ENCODE measurements around the gene SLAIN1. TPM values are rescaled to one million over a fixed set of nuclear protein-coding genes. Genes with fewer than 3 reads are reported as not detected.
"Not testable (repeated sequence)": the region's sequence is repeated elsewhere in the genome, so short reads cannot be mapped to it uniquely, and the experiment has no call there.

SLAIN1 gene
- total RNA-seq (2014; rRNA removed; shearing (Covaris generic)): not detected in 2 replicates

DNA sequence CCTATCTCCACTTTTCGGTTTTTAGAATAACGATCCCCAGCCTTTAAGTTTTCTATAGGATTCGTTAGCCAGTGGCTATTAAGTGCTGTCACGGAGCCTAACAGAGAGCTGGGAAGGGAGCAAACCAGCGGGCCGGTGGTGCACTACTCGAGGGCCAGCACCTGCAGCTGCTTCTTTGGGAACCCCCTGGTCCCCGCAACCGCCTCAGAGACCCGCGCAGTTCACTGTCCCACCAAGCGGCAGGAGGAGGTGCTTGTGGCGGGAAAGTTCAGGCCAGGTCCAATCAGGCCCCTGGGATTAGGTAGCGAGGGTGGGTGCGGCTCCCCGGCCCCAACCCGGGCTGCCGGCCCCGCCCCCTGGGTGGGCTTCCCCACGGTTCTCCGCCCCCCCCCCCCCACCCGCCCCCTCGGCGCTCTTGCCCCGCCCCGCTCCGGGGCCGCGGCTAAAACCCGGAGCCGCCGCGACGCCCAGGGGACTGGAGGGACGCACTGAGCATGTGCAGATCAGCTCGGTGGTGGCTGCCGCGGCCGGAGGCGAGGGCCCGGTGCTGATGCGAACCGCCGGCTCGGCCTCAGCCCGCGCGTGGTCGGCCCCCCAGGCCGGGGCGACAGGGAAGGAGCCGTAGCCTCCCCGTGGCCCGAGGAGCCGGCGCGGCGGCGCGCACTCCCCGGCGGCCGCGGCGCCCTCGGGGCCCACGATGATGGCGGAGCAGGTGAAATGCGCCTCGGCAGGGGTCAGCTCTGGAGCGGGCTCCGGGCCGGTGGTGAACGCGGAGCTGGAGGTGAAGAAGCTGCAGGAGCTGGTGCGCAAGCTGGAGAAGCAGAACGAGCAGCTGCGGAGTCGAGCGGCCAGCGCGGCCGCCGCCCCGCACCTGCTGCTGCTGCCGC, at the start of gene SLAIN1:
TSS of gene SLAIN1 (plus strand) at position 471 of the 887 bp plus-strand sequence. CDS start at position 698, 227 bp downstream.
- no peak for DNase-seq (ENCODE audit: low spot score)

- DNase-seq (ENCODE audit: low spot score): no peak
Measured at GRCh38 chr13:77650409-77650808, 47.1 kb upstream of the SLAIN1 start.

DNA sequence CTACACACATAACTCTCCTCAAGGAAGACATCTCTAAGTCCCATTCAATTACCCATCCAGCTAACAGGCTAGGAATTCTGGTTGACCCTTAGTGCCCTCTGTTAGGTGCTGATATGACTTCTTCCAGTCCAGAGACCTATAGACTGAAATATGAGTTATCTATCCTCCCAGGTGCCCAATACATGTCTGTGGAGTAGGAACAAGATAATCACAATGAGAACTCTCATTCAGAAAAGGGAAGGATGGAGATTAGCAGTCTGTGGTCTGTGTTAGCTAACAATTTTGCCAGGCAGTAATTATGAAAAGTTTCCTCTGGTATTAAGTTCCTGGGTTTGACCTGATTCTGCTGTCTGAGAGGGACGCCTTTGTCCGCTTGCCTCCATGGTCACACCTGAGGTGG, 44.2 kb upstream of the SLAIN1 start:
- no peak for DNase-seq (ENCODE audit: low spot score)

DNA sequence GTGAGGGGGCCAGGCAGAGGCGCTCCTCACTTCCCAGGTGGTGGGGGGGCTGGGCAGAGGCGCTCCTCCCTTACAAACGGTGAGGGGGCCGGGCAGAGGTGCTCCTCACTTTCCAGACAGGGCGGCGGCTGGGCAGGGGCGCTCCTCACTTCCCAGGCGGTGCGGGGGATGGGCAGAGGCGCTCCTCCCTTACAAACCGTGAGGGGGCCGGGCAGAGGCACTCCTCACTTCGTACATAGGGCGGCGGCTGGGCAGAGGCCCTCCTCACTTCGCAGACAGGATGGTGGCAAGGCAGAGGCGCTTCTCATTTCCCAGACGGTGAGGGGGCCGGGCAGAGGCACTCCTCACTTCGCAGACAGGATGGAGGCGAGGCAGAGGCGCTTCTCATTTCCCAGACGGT, 37.5 kb upstream of the SLAIN1 start:
- not testable (repeated sequence) for DNase-seq (ENCODE audit: low spot score)

DNA sequence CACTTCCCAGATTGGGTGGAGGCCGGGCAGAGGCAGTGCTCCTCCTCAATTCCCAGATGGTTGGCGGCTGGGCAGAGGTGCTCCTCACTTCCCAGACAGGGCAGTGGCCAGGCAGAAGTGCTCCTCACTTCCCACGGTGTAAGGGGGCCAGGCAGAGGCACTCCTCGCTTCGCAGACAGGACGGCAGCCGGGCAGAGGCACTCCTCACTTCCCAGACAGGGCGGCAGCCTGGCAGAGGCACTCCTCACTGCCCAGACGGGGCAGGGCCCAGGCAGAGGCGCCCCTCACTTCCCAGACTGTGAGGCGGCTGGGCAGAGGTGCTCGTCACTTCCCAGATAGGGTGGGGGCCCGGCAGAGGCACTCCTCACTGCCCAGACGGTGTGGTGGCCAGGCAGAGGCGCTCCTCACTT, 36.6 kb upstream of the SLAIN1 start:
- DNase-seq (ENCODE audit: low spot score): no peak

- DNase-seq (ENCODE audit: low spot score): not testable (repeated sequence)
Measured at GRCh38 chr13:77662301-77662700, 35.2 kb upstream of the SLAIN1 start.

- DNase-seq (ENCODE audit: low spot score): not testable (repeated sequence)
Measured at GRCh38 chr13:77662831-77663230, 34.7 kb upstream of the SLAIN1 start.

GRCh38 chr13:77674852-77675251, 22.6 kb upstream of the SLAIN1 start:
- no peak for DNase-seq (ENCODE audit: low spot score)

DNA sequence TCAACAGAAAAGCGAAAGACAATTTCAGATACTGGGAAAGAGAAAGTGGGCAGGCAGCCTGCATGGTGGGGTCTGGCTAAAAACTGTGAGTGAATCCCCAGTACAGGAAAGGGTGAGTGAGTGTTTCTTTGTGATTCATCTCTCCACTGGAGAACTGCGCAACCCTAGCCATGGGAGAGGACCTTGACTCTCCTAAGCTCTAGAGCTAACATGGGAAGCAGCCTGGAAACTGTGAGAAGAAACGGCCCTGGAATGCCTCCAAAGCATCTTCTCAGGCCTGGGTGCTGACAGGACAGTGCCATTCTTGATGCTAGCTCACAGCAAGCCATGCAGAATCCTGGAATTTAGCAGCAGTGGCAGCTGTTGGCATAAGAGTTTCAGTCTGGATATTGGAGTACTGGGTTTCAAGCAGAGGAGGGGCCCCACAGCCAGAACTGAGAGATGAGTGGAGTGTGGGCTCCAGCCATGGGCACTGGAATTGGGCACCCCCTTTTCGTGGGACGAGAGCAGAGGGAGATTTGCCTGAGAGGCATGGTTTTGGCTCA, 18.7 kb upstream of the SLAIN1 start:
- DNase-seq (ENCODE audit: low spot score): no peak

DNA sequence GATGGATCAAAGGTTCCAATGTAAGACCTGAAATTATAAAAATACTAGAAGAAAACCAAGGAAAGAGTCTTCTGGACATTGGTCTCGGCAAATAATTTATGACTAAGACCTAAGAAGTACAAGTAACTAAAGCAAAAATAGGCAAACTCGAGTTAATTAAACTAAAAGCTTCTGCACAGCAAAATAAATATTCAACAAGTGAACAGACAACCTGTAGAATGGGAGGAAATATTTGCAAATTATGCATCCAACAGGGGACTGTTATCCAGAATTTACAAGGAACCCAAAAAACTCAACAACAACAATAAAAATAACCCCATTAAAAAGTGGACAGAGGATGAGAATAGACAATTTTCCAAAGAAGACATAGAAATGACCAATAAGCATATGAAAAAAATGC, 9.7 kb upstream of the SLAIN1 start:
- DNase-seq (ENCODE audit: low spot score): no peak

DNA sequence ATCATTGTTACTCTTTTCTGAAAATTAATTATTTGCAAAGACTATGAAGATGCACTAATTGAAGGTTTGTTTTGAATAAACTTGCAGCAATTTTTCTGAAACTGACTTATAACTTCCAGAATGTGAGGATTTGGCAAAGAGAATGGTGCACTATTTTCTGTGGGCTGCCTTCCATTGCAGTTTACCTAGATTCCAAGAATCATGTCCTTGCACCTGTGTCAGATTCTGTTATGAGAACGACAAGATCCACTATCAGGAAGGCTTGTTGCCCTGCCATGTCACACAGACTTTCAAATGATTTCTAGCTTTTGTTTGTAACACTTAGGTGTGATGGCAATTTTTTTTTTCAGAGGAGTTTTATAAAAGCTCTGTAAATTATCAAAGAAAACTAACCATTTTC, 5.6 kb upstream of the SLAIN1 start:
- no peak for DNase-seq (ENCODE audit: low spot score)

- DNase-seq (ENCODE audit: low spot score): no peak
Measured at GRCh38 chr13:77692746-77693448, 4.6 kb upstream of the SLAIN1 start.

DNA sequence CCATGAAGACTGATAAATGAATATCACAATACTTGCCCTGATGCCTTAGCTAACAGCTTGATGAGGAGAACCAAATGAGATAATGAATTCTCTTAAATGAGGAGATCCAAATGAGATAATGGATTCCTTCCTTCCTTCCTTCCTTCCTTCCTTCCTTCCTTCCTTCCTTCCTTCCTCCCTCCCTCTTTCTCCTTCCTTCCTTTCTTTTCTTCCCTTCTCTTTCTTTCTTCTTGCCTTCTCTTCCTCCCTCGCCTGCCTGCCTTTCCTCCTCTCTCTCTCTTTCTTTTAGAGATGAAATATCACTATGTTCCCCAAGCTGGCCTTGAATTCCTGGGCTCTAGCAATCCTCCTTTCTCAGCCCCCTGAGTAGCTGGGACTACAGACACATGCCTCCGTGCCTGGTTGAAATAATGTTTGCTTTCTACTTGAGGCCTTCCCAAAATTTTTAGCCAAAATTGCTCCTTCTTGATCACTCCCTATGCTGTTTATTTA, 4.0 kb upstream of the SLAIN1 start:
- no peak for DNase-seq (ENCODE audit: low spot score)

GRCh38 chr13:77696006-77696878, 1.2 kb upstream of the SLAIN1 start:
- DNase-seq (ENCODE audit: low spot score): no peak

GRCh38 chr13:77696879-77697216, 639 bp upstream of the SLAIN1 start:
- no peak for DNase-seq (ENCODE audit: low spot score)

- DNase-seq (ENCODE audit: low spot score): no peak
Measured at GRCh38 chr13:77698201-77699058, 943 bp downstream of the SLAIN1 start.

DNA sequence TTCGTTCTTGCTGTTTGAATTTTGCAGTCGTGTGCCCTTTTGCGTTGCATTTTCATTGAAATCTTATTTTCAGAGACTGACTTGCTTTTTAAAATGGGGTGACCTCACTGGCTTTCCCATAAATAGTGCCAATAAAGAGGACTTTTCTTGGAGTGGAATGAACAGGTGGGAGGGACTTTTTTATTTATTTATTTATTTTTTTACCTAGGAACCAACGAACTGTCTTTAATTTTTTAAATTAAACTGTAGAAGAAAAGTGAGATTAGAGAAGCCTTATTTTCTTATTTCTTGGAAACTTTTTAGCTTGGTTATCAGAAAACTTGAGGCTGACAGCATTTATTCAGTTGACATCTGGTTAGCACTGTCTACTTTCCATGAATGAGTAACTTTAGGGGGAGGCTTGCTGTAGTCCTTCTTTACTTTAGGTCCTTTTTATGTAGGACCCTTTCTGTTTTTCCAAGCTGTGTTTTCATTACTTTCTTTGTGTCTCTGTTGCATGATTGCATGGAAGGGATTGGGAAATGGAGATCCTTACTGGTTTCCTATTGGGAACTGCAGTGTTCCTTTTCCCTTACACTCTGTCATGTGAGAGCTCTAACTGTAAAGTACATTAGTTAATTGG, 1.7 kb downstream of the SLAIN1 start:
- no peak for DNase-seq (ENCODE audit: low spot score)

- peak; percentile 68 for DNase-seq (ENCODE audit: low spot score)
Measured at GRCh38 chr13:77701305-77701704, 3.8 kb downstream of the SLAIN1 start.

DNA sequence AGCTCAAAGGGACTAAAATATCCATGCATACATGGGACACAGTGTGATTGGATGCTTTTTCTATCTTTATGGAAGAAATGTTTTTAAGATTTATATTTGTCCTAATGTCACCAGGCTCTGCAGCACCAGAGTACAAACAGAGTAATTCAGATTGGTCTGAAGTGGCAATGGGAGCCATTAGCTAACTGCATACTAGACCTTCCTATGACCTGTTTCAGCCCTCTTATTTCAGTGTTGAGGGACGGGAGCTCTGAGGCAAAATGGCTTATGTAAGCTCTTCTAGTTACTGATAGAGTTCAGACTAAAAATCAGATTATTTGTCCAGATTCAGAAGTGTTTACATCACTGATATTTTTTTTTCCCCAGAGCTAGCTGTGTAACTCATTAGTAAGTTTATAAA, 4.9 kb downstream of the SLAIN1 start:
- DNase-seq (ENCODE audit: low spot score): no peak

GRCh38 chr13:77703408-77703807, 5.9 kb downstream of the SLAIN1 start:
- no peak for DNase-seq (ENCODE audit: low spot score)

All from HT-29 (cell line).